GM20000 (cell line): ENCODE results near the gene TEX261.
"Not testable (repeated sequence)": the region's sequence is repeated elsewhere in the genome, so short reads cannot be mapped to it uniquely, and the experiment has no call there.

Experiments
- DNase-seq: peaks from one replicate; pipeline ENCODE4 v3.0.0; 2012; ENCODE audit warnings: low spot score
- TF ChIP-seq, protein P1 (sequence below): IDR thresholded peaks from 2 replicates; pipeline ENCODE4 v1.5.1; 2012; ENCODE audit warnings: mild to moderate bottlenecking, control low read depth; ENCODE audit errors: extremely low read depth, missing control alignments

The TEX261 gene

DNA sequence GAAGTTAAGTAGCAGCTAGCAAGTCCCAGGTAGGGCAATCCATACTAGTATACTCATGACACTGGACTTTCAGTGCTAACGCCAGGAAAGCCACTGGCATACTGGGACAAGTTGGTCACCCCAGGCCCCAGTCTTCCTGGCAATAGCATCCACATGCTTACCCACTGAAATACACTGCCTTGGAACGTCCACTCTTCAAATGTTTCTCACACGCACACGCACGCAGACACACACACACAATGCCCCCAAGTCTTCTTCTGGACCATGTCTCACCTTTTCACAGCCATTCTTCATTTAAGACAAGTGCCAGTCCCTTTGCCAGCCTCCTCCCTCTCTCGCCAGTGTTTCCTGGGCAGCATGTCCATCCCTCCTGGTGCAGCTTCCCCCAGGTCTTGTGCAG is 8.7 kb upstream of the TEX261 start:
- TF ChIP-seq, protein P1, sequence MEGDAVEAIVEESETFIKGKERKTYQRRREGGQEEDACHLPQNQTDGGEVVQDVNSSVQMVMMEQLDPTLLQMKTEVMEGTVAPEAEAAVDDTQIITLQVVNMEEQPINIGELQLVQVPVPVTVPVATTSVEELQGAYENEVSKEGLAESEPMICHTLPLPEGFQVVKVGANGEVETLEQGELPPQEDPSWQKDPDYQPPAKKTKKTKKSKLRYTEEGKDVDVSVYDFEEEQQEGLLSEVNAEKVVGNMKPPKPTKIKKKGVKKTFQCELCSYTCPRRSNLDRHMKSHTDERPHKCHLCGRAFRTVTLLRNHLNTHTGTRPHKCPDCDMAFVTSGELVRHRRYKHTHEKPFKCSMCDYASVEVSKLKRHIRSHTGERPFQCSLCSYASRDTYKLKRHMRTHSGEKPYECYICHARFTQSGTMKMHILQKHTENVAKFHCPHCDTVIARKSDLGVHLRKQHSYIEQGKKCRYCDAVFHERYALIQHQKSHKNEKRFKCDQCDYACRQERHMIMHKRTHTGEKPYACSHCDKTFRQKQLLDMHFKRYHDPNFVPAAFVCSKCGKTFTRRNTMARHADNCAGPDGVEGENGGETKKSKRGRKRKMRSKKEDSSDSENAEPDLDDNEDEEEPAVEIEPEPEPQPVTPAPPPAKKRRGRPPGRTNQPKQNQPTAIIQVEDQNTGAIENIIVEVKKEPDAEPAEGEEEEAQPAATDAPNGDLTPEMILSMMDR = no peak
- no peak for DNase-seq

DNA sequence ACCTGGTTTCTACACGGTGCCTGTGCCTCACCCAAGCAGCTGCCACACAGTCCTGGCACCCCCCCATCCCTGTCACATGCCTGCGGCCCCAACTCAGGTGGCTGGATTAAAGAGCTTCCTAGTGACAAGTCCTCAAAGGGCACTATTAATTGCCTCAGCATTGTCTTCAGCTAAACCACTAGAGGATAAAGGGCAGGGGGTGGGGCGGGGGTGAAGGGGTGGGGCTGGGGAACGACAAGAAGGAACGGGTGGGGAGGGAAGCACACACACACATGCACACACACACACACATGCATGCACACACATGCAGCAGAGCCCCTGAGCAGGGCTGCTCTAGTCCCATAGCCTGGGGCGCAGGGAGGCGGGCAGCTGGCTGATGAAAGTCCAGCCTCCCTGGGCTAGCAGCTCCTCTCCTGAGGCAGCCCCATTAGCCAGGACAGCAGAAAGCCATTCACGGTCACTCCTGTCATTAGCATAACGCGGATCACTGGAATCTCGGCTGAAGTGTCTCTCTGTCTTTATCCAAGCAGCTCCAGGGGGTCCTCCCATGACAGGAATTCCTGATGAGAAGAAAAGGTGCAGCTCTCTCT is 7.4 kb upstream of the TEX261 start:
- no peak for DNase-seq
- TF ChIP-seq, protein P1 = no peak

DNA sequence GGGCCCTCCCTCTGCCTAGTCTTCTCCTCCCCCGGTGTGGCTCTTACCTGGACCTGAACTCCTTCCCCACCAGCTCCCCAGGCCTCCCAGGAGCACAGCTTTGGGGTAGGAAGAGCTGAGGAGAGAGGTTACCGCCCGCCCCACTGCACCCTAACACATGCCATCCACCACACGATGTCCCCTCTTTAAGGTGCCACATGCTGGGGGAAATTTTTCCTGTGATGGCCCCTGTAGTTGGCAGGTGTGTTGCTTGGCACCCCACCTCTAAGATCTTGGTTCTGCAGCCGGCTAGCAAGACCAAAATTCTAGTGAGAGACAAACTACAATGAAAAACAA is 6.9 kb upstream of the TEX261 start:
- peak; percentile 4 for DNase-seq
- TF ChIP-seq, protein P1 = no peak

DNA sequence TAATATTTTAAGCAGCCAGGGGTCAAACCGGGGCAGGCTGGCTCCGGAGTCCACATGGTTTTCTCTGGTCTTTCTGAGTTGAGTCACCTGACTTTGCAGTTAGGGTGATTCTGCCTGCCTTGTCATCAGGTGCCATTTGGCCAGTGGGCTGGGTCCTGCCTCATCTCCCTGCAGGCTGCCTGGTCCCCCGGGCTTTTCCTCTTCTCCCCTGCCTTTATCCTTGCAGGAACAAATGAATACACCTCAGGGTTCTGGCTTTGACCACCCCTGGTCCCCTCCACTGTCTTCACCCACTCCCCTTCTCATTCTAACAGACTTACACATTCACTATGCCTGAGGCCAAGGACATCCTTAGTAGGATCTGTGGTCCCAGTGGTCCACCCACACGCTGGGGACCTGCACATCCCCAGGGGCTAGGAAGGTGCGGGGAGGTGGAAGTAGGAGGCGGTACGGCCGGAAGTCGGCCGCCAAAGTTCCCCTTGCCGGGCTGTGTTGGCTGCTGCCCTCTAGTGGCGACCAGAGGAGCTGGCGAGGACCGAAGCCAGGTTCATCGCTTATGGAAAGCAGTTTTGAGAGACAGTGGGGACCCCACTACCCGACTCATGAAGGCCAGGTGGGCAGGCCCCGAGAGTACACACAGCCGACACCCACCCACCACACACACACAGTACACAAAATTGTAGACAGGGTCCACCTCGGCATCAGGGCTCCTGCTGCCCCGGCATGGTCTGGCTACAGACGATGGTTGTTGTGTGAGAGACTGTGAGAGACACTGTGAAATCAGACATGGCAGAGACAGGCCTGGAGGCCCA is 6.3 kb upstream of the TEX261 start:
- TF ChIP-seq, protein P1 = peak; percentile 70
- DNase-seq = peak; percentile 81

DNA sequence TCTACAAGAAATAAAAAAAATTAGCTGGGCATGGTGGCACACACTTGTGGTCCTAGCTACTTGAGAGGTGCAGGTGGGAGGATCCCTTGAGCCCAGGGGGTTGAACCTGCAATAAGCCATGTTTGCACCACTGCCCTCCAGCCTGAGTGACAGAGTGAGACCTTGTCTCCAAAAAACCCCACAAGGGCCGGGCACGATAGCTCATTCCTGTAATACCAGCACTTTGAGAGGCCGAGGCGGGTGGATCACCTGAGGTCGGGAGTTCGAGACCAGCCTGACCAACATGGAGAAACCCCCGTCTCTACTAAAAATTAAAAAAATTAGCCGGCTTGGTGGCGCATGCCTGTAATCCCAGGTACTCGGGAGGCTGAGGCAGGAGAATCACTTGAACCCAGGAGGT is 5.3 kb upstream of the TEX261 start:
- DNase-seq = not testable (repeated sequence)

DNA sequence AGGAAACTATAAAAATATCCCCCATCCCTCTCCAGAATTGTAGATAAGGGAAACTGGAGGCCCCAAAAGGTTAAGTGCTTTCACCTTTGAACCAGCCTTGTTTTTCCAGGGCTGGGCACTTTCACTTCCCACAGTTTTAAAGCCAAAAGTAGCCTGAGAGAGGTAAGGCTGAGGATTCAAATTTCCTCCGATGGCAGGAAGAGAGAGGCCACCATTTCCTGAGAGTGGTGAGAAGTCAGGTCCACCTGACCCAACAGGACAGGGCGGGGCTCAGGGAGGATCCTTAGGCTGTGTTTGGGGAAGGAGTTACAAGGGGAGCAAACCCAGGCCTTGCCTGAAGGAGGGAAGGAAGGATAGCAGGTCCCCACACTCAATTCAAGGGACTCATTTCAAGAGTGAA is 4.7 kb upstream of the TEX261 start:
- TF ChIP-seq, protein P1 = no peak
- DNase-seq = no peak

DNA sequence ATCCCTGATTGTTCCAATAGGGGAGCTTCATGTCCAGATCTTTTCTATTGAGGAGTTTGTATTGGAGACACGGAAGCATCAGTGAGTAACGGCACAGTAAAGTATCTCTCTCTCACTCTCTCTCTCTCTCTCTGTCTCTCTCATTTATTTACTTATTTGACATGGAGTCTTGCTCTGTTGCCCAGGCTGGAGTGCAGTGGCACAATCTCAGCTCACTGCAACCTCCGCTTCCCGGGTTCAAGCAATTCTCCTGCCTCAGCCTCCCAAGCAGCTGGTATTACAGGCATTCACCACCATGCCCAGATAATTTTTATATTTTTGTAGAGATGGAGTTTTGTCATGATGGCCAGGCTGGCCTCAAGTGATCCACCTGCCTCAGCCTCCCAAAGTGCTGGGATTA is 4.2 kb upstream of the TEX261 start:
- not testable (repeated sequence) for DNase-seq

DNA sequence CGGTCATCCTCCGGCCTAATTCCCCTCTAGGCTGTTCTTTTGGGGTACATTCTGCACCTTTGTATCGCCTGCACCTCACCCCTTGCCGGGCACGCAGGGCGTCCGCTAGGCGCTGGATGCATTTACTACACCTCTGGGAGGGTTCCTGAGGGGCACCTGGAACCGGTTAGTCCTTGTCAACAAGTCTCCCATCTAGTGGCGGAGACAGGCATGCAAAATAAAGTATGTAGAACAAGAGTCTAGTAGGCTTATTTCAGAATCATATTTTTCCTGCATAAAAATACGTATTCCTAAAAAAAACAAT is 705 bp upstream of the TEX261 start:
- DNase-seq = peak; percentile 74
- TF ChIP-seq, protein P1 = no peak
